GM18505 (cell line): ENCODE results near the gene PHOX2A.
"Not testable (repeated sequence)": the region's sequence is repeated elsewhere in the genome, so short reads cannot be mapped to it uniquely, and the experiment has no call there.

Experiments used
- ATAC-seq: cut with Tn5 transposase; IDR thresholded peaks from one replicate; pipeline ENCODE4 v1.9.1; 2021; ENCODE audit not compliant: unreplicated experiment
- POLR2A ChIP-seq: IDR thresholded peaks from 4 replicates; pipeline ENCODE4 v1.6.1; 2011; ENCODE audit warnings: borderline replicate concordance; ENCODE audit not compliant: insufficient read depth, insufficient read length; ENCODE audit errors: extremely low read depth

PHOX2A gene

DNA sequence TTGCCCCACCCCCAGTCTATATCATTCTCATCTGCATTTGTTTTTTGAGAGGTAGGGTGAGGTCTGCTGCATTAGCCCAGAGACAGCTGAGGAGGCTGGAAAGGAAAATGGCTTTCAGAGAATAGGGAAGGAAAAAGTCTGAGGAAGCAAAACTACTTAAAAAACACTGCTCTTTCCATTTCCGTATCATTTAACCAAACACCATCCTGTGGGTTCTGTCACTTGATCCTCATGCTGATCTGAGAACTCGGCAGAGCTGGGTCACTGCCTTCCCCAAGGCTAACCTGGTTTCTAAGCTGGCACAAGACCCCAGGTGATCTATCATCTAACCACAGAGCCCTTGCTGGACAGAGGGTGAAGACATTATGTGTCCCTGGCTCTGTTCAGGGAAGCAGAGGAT lies 26.1 kb downstream of the PHOX2A start:
- no peak for TF ChIP-seq POLR2A
- ATAC-seq = no peak

DNA sequence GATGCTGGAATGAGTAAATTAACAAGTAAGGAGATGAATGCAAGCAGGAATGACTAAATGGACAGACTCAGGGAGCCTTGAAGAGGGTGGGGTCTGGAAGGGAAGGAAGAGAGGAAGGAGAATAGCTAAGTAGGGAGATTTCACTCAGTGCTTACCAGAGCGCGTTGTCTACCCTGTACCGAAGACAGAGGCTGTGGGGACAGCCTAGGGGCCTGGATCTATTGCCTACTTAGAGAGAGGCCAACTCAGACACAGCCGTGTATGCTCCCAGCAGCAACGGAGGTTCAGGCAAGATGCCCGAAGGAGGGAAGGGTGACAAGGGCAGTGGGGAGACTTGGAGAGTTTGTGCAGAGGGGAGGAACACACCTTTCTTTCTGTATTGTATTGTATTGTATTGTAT lies 27.3 kb downstream of the PHOX2A start, which contains the start of gene FOLR2:
Gene FOLR2, plus strand, starts transcription at position 157 of the 400 bp plus-strand sequence. CDS start 1,791 bp downstream, outside the sequence.
- no peak for ATAC-seq
- TF ChIP-seq POLR2A = no peak

DNA sequence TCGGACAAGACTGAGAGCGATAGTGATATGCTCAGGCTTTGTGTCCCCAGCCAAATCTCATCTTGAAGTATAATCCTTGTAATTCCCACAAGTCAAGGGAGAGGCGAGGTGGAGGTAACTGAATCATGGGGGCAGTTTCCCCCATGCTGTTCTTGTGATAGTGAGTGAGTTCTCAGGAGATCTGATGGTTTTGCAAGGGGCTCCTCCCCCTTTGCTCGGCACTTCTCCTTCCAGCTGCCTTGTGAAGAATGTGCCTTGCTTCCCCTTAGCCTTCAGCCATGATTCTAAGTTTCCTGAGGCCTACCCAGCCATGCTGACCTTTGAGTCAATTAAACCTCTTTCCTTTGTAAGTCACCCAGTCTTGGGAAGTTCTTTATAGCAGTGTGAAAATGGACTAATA lies 34.9 kb downstream of the PHOX2A start:
- no peak for TF ChIP-seq POLR2A
- ATAC-seq = no peak

DNA sequence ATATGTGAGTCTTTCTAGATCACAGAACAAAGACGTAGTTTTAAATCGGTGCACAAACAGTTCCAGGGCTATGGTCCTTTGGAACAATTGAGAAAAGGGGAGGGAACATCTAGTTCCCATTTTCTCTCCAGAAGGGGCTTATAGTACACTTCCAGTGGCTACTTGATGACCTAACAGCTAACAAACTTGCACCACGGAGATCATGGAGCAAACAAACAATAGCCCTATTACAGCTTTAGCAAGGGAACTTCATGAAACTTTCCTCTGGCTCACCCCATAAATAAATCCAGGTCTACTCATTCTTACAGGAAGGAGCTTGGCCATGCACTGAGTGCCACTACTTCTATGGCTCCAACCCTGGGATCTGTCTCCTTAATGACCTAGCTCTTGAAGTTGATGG lies 35.7 kb downstream of the PHOX2A start:
- no peak for TF ChIP-seq POLR2A
- ATAC-seq = no peak

DNA sequence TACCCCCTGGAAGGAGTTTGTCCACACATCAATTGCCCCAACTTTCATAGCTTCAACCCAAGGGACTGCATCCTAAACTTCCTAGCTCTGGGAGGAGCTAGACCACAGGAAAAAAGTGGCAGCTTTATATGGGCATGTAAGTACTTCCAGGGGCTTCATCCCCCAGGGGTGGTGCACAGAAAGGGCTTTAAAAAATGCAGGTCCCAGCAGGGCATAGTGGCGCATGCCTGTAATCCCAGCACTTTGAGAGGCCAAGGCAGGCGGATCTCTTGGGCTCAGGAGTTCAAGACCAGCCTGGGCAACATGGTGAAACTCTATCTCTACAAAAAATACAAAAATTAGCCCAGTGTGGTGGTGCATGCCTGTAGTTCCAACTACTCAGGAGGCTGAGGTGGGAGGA lies 37.2 kb downstream of the PHOX2A start:
- not testable (repeated sequence) for ATAC-seq

DNA sequence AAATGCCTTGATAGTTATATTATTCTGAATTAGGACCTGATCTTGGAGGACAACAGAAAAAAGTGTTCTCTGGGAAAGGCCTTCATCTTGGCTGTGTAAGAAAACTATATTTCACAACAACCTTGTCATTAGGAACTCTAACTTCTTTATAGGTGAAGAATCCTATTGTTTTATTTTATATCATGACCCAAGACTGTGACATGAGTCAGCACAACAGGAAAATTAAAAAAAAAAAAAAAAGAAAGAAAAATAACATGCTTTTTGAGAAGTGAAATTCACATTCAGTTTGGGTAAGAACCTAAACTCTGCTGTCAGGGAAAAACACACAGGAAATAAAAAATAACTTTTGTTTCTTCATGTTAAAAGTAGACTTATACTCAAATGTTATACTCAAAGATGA lies 39.1 kb downstream of the PHOX2A start:
- TF ChIP-seq POLR2A = no peak
- no peak for ATAC-seq

DNA sequence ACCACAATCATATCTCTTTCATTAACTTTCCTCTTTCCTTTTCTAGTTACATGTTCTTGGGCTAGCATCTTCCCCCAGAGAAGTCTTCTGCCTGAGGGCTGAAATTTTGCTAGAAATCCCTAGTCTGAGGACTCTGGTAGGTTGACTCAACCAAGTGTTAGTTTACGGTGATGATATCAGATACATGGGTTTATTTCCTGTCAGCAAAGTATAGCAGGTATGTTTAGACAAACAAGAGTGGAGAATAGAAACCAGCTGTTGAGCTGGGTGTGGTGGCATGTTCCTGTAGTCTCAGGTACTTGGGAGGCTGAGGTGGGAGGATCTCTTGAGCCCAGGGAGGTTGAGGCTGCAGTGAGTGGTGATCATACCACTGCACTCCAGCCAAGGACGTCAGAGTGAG lies 40.8 kb downstream of the PHOX2A start:
- no peak for ATAC-seq
- TF ChIP-seq POLR2A = no peak

DNA sequence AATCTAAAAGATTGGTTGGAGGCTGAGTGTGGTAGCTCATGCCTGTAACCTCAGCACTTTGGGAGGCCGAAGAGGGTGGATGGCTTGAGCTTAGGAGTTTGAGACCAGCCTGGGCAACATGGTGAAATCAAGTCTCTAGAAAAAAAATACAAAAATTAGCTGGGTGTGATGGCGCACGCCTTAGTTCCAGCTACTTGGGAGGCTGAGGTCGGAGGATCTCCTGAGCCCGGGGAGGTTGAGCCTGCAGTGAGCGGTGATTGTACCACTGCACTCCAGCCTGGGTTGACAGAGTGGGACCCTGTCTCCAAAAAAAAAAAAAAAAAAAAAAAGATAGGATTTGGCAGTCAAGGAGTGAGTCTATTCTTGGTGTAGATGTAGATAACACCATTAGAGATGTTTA lies 41.4 kb downstream of the PHOX2A start:
- TF ChIP-seq POLR2A = no peak
- no peak for ATAC-seq

DNA sequence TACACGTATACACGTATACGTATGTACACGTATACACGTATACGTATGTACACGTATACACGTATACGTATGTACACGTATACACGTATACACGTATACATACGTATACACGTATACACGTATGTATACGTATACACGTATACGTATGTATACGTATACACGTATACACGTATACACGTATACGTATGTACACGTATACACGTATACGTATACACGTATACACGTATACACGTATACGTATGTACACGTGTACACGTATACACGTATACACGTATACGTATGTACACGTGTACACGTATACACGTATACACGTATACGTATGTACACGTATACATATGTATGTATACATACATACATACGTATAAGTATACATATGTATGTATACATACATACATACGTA lies 42.5 kb downstream of the PHOX2A start:
- not testable (repeated sequence) for ATAC-seq

DNA sequence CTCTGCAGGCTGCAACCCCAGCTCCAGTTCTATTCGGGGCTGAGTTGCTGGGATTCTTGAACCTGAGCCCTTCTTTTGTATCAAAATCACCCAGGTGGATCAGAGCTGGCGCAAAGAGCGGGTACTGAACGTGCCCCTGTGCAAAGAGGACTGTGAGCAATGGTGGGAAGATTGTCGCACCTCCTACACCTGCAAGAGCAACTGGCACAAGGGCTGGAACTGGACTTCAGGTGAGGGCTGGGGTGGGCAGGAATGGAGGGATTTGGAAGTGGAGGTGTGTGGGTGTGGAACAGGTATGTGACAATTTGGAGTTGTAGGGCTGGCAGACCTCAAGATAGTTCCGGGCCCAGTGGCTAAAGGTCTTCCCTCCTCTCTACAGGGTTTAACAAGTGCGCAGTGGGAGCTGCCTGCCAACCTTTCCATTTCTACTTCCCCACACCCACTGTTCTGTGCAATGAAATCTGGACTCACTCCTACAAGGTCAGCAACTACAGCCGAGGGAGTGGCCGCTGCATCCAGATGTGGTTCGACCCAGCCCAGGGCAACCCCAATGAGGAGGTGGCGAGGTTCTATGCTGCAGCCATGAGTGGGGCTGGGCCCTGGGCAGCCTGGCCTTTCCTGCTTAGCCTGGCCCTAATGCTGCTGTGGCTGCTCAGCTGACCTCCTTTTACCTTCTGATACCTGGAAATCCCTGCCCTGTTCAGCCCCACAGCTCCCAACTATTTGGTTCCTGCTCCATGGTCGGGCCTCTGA lies 48.3 kb downstream of the PHOX2A start:
- no peak for TF ChIP-seq POLR2A
- no peak for ATAC-seq

DNA sequence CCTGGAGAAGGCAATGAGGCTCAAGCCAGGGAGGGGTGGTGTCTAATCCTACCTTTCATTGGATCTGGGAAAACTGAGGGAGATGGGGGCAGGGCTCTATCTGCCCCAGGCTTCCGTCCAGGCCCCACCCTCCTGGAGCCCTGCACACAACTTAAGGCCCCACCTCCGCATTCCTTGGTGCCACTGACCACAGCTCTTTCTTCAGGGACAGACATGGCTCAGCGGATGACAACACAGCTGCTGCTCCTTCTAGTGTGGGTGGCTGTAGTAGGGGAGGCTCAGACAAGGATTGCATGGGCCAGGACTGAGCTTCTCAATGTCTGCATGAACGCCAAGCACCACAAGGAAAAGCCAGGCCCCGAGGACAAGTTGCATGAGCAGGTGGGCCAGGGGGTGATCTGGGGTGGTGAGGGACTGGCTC lies 52.0 kb downstream of the PHOX2A start, which contains the start of gene FOLR1:
Gene FOLR1, plus strand, starts transcription at position 180 of the 421 bp plus-strand sequence. Its CDS starts 34 bp downstream, at position 214.
- no peak for ATAC-seq
- no peak for TF ChIP-seq POLR2A

DNA sequence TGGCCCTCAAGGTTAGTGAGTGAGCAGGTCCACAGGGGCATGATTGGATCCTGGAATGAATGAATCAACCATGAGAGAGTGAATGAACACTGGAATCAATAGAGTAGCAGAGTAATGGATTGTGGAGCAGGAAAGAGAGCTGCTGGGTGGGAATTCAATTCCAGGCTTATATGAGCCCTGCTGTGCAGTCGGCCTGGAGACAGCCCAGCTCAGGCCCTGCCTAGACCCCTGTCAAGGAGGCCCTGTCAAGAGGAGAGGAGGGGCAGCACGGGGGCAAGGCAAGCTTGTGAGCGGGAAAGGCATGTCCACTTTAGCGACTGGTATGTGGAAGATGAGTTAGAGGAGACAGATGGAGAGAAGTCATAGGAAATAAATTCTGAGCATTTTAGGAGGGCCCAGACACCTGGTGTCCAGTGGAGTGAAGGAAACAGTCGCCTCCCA lies 53.3 kb downstream of the PHOX2A start:
- ATAC-seq = no peak
- TF ChIP-seq POLR2A = no peak

DNA sequence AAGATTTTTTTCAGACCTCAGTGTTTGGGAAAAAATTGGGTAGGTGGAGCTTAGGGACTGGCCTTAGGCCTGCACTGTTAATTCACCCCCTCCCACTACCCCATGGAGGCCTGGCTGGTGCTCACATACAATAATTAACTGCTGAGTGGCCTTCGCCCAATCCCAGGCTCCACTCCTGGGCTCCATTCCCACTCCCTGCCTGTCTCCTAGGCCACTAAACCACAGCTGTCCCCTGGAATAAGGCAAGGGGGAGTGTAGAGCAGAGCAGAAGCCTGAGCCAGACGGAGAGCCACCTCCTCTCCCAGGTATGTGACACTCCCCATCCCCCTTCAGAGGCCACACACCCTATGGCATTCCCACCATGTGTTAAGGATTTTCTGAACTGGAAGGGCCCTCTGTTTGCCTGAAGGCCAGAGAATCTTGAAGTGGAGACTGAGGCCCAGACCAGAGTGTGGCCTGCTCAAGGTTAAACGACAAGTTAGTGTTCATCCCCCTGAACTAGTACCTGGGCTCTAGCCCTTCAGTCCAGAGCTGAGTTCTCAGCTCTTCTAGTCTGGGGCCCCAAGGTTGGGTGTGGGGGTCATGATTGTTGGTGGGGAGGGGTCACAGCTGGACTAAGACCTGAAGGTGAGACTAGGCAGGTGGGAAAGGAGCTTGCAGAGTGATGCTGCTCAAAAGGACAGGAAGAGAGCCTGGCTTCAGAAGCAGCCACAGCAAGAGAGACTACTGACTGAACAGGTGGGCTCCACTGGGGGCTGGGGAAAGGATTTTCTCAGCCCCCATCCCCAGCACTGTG lies 54.3 kb downstream of the PHOX2A start:
- ATAC-seq = no peak
- no peak for TF ChIP-seq POLR2A
